Stomach (tissue), 4 donors: ENCODE data around the gene ZMPSTE24.

ENCODE experiments used
- CTCF ChIP-seq, 7 experiments: fragments of 450-650 bp in 4 of 7; fragments of 200-600 bp in 3 of 7; sonication (generic) in 3 of 7; IDR thresholded peaks; one replicate each; pipeline ENCODE4 v1.5.1; 2016 to 2019; ENCODE audit warnings: antibody characterized with exemption in 7 of 7, control low read depth in 2 of 7, mild to moderate bottlenecking in 1 of 7
- EP300 ChIP-seq: sonication (generic); formaldehyde crosslinking; IDR thresholded peaks from one replicate; pipeline ENCODE4 v1.6.1; 2017; ENCODE audit warnings: antibody characterized with exemption
- POLR2A ChIP-seq, 4 donors: fragments of 450-650 bp; IDR thresholded peaks; one replicate each; pipeline ENCODE4 v1.6.1; 2016; ENCODE audit warnings: antibody characterized with exemption in 4 of 4, control low read depth in 2 of 4, mild to moderate bottlenecking in 1 of 4, moderate library complexity in 1 of 4
- POLR2AphosphoS5 ChIP-seq, 3 donors: sonication (generic); formaldehyde crosslinking; IDR thresholded peaks; one replicate each; pipeline ENCODE4 v1.6.1; 2016; ENCODE audit warnings: antibody characterized with exemption in 3 of 3

GRCh38 chr1:40299366-40300248 lies 41.6 kb downstream of the ZMPSTE24 start:
- TF ChIP-seq CTCF (IDR thresholded peaks at IDR 0.05) (no peak), POLR2A (IDR thresholded peaks at IDR 0.05) (no peak), EP300 (no peak), POLR2AphosphoS5 (IDR thresholded peaks at IDR 0.05) (no peak)
